Measurements from ENCODE around the gene C3orf52.

C3orf52 gene

DNA sequence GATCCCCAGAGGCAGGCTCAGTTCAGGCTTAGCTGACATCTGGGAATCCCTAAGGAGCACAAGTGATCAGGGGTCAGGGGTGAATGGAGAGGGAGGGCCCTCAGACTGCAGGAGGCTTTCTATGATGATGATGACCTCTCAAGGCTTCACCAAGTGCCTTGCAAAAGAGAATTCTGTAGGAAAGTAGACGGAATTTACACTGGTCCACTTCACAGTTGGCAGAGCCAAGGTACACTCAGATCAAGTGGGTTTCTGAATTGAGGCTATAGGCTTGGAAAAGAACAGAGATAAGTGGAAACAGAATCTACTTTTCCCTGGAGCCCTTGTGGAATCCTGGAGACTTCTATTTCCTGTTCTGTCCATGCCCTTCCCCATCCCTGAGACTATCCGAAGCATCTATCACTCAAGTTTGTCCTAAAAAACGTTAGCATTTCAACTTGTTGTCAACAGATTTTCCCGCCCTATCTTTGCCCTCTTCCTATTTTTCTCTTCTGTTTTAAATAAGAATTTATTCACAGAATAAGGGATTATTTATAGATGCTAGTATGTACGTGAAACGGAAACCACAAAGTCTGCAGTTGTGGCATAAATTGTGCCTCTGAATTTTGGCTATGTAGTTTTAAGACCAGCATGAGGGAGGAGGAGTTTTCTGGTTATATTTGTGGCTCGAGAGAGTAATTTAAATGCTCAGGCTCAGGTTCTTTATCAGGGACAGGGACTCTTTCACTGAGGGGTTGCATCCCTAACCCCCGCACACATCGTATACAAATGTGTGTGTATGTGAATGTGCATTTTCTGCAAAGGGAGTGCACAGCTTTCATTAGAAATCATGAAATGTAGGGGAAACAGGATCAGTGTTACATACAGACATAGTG, 34.0 kb downstream of the C3orf52 start:
- DNase-seq (ENCODE audit: low read depth in 2 of 2), result no peak

GRCh38 chr3:112121577-112122547, 35.7 kb downstream of the C3orf52 start:
- no peak for DNase-seq (ENCODE audit: low read depth in 2 of 2)

GRCh38 chr3:112122870-112123269, 36.7 kb downstream of the C3orf52 start:
- DNase-seq (ENCODE audit: low read depth in 2 of 2), result no peak

- DNase-seq (ENCODE audit: low read depth in 2 of 2), result no peak
Measured at GRCh38 chr3:112123548-112123947, 37.4 kb downstream of the C3orf52 start.

GRCh38 chr3:112124907-112125607, 38.9 kb downstream of the C3orf52 start:
- DNase-seq (ENCODE audit: low read depth in 2 of 2), result no peak

DNA sequence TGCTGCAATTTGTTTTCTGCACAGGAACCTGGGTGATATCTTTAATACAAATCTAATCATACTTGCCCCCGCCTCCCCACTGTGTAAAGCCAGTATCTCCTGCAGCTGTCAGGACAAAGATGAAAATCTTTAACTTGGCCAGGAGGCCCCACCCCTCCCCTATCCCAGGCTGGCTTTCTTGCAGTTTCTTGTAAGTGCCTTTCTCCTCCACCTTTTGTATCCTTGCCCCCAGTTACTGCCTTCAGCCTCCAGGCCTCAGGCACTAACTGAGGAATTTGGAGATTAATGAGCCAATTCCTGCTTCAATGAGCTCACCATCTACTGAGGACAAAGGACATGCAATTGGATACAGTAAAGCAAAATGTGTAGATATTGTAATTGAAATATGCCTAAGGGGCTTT, 40.3 kb downstream of the C3orf52 start:
- DNase-seq (ENCODE audit: low read depth in 2 of 2), result no peak

- no peak for DNase-seq (ENCODE audit: low read depth in 2 of 2)
Measured at GRCh38 chr3:112127522-112128494, 41.6 kb downstream of the C3orf52 start.

DNA sequence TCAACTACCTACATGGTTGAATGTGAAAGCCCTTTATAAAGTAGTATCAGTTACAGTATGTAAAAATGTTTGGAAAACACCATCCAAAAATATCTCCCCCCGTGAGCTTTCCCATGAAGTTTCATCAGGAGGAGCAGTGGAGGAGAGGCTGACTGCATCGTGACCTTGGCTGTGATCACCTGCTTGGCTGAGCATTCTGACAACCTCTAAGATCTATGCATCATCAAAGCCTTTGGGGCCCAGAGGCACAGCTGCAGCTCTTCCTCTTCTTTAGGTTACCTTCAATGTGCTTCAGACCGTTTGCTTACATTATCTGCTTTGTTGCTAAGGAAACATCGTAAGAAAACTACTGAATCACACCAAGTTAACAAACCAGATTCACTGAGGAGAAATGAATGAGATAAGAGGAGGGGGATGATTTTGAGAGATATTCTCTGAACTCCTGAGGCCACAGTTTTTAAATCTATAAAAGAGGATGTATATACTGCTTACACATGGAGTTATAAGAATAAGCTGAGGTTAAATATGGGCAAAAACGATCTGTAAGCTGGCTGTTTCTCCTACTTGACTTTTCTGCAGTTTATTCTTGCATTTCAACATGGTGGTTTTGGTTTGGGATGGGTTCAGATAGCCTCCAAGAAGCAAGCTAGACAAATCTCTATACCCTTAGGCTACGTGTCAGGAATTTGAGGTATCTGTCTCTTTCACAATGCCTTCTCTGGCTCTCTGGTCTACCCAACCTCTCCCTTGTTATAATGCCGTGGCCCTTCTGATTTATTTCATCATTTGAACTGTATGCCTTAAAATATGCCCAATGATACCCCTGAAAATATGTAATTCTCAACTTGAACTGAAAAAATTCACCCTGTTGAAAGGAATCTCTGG, 42.9 kb downstream of the C3orf52 start:
- no peak for DNase-seq (ENCODE audit: low read depth in 2 of 2)

- DNase-seq (ENCODE audit: low read depth in 2 of 2), result no peak
Measured at GRCh38 chr3:112129925-112130637, 43.9 kb downstream of the C3orf52 start.

DNA sequence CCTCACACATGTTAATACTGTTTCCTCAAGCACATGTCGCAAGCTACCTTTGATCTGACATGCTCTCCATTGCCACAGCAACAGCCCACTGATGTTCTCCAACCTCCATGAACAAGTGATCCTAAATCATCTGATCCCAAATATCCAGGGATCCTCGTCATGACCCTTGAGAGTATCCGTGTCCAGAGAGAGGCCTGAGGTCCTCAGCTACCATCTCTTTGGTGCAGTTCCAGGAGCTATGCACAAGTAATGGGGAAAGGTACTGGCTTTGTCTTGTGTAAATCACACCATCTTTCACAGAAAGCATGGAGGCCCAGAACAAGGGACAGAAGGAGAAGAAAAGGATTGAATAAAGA, 44.4 kb downstream of the C3orf52 start:
- no peak for DNase-seq (ENCODE audit: low read depth in 2 of 2)

DNA sequence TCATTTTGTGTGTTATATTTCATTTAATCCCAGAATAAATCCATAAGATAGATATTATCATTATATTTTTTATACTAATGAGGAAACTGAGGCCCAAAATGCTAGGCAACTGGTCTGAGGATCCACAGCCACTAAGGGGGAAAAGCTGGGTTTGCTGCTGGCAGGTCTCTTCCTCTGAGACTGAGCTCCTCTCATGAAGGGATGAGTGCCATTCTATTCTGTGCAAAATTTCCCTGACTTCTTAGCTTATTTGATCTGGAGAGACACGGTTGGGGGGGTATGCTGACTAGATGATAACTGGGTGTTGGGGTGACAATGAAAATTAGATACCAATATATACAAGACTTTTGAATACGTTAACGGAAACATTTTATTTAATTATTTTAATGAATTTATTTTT, 44.9 kb downstream of the C3orf52 start:
- DNase-seq (ENCODE audit: low read depth in 2 of 2), result no peak

DNA sequence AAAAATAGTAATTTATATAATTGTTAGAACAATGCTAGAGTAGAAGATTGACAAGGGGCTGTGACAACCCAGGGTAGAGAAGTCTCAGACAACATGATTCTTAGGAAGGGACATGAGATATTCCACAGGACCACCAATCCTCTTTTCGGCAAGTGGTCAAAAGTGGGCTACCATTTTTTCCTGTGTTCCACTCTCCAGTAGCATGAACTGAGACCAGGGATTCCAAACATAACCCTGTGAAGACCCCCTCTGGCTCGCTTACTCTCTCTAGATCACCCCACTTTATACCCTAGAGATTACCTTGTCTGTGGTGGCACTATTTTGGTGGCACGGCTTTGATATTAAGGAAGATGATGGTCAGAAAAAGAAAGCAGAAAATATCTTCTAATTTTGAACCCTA, 45.9 kb downstream of the C3orf52 start:
- no peak for DNase-seq (ENCODE audit: low read depth in 2 of 2)

DNA sequence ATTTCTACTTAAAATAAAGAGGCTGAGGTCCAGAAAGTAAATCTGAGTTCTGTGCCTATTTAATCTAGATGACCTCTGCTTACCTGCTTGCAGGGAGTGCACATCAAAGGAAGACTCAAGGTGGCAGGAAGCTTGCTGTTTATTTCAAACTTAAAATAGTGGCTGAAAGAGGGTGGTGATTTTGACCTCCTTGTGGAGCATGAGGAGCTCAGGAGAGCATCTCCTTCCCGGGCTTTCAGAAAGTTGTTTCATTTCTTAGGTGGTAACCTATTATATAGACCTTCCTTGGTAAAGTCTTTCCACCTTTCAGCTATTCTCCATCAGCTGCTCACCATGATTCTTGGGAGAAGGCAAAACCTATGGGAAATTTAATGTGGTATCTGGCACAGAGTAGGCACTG, 46.4 kb downstream of the C3orf52 start:
- DNase-seq (ENCODE audit: low read depth in 2 of 2), result no peak

- DNase-seq (ENCODE audit: low read depth in 2 of 2), result no peak
Measured at GRCh38 chr3:112132975-112133448, 46.8 kb downstream of the C3orf52 start, which contains the start of gene GCSAM. Gene GCSAM (minus strand): TSS chr3:112133248. CDS start chr3:112133120, 128 bp downstream.

- DNase-seq (ENCODE audit: low read depth in 2 of 2), result no peak
Measured at GRCh38 chr3:112133626-112134334, 47.6 kb downstream of the C3orf52 start.

DNA sequence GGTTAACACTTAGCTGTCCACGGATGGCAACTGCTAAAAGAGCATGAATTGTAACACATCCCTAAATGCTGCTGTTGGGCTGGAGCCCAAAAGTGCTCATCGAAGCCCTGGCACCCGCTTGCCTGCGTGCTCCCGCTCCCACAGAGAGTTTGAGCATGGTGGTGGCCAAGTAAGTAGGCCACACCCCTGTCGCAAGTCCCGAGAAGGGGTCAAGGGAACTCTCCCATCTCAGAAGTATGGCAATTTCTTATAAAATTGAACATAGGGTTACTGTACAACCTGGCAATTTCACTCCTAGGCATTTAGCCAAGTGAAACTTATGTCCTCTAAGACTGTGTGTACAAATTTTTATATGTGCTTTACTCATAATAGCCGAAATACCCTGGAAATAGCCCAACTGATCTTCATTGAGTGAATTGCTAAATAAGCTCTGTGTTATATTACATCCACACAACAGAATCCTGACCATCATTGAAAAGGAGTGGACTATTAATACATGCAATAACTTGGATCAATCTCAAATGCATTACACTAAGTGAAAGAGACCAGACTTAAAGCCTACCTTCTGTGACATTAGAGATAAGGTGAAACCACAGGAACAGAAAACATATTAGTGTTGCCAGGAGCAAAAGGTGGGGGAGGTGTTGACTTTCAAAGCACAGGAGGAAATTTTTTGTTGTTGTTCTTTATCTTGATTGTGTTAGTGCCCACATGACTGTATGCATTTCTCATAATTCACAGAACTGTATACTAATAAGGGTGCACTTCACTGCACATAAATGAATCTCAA, 48.3 kb downstream of the C3orf52 start:
- no peak for DNase-seq (ENCODE audit: low read depth in 2 of 2)

DNA sequence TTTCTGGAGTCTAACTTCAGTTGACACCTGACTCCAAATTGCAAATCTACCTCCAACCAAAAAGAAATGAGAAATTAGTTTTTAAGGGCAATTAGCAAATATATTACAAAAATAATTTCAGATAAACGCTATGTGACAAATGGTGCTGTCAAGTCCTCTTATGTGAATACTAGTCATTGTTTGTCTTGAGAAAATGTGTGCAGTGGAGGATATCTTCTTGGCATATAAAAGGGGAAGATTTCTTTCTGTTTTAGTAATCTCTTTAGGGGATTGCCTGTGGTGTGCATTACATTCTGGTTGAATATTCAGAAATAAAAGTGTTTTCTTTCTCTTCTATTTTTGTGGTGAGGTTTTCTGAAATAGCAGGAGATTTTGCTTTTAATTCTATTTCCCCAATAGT, 49.9 kb downstream of the C3orf52 start:
- DNase-seq (ENCODE audit: low read depth in 2 of 2), result no peak

All from fibroblast of skin of left quadriceps (primary cell).